A673 (cell line): ENCODE results near the gene SLC25A1. TPM values are rescaled to one million over a fixed set of nuclear protein-coding genes. Genes with fewer than 3 reads are reported as not detected.
"Not testable (repeated sequence)": the region's sequence is repeated elsewhere in the genome, so short reads cannot be mapped to it uniquely, and the experiment has no call there.

Source experiments
- BruUV-seq: library from RNA; stranded (reverse); fragments of 400-500 nt; replicated peaks from 2 replicates; lab custom pipeline; 2021; lab: Mats Ljungman, UMichigan
- CTCF ChIA-PET: fragments of 300-600 bp; sonication (Branson Sonifier 250); formaldehyde crosslinking; loops from one replicate; lab custom pipeline; 2022; ENCODE audit warnings: antibody characterized with exemption; lab: Charles Lee
- POLR2A ChIA-PET: fragments of 300-600 bp; sonication (Branson Sonifier 250); formaldehyde crosslinking; loops from one replicate; lab custom pipeline; 2022; ENCODE audit warnings: antibody characterized with exemption; ENCODE audit not compliant: low non-redundant PET; lab: Charles Lee
- DNase-seq: peaks from one replicate; pipeline ENCODE4 v3.0.0-alpha.2; 2015; ENCODE audit warnings: low spot score
- H3K27ac ChIP-seq: fragments of 200-600 bp; sonication (generic); 2 replicates; pipeline ENCODE4 v1.5.1; 2016; ENCODE audit warnings: mixed run types, low read depth, mild to moderate bottlenecking, mixed read lengths, antibody characterized with exemption, low read length; ENCODE audit not compliant: poor library complexity, severe bottlenecking
- H3K27me3 ChIP-seq: fragments of 200-600 bp; sonication (generic); replicated peaks from 2 replicates; pipeline ENCODE4 v1.6.1; 2017; ENCODE audit warnings: mixed run types, low read depth, mild to moderate bottlenecking, mixed read lengths, antibody characterized with exemption, low read length; ENCODE audit not compliant: insufficient read depth, poor library complexity
- H3K36me3 ChIP-seq: fragments of 200-600 bp; sonication (generic); 2 replicates; pipeline ENCODE4 v1.6.1; 2016; ENCODE audit warnings: mixed run types, mild to moderate bottlenecking, mixed read lengths, antibody characterized with exemption, low read length; ENCODE audit not compliant: insufficient read depth, poor library complexity, severe bottlenecking
- H3K4me1 ChIP-seq: fragments of 200-600 bp; sonication (generic); 2 replicates; pipeline ENCODE4 v1.6.1; 2017; ENCODE audit warnings: mixed run types, mild to moderate bottlenecking, mixed read lengths, antibody characterized with exemption, low read length; ENCODE audit not compliant: insufficient read depth, poor library complexity, severe bottlenecking
- H3K4me3 ChIP-seq: fragments of 200-600 bp; sonication (generic); 2 replicates; pipeline ENCODE4 v1.5.1; 2016; ENCODE audit warnings: low read depth, mixed run types, mild to moderate bottlenecking, mixed read lengths, low read length; ENCODE audit not compliant: poor library complexity, severe bottlenecking
- H3K9me3 ChIP-seq: fragments of 200-600 bp; sonication (generic); 2 replicates; pipeline ENCODE4 v1.6.1; 2016; ENCODE audit warnings: mixed run types, low read depth, mild to moderate bottlenecking, mixed read lengths, antibody characterized with exemption, low read length; ENCODE audit not compliant: poor library complexity, severe bottlenecking
- CTCF ChIP-seq: fragments of 300-800, 200-600 bp; sonication (generic); conservative IDR thresholded peaks from 2 replicates; pipeline ENCODE4 v1.5.1; 2017; ENCODE audit warnings: low read depth, mild to moderate bottlenecking, antibody characterized with exemption, low read length, moderate library complexity, mixed read lengths
- EZH2 ChIP-seq: fragments of 200-600 bp; sonication (generic); IDR thresholded peaks from 2 replicates; pipeline ENCODE4 v1.6.1; 2017; ENCODE audit warnings: borderline replicate concordance, low read depth, mild to moderate bottlenecking, mixed read lengths, antibody characterized with exemption, low read length; ENCODE audit not compliant: poor library complexity, severe bottlenecking
- intact Hi-C: fragments of 100-400 bp; cut with micrococcal nuclease; formaldehyde crosslinking; loops from one replicate; pipeline ENCODE4 v1.10.0; 2022; ENCODE audit not compliant: unreplicated experiment
- total RNA-seq: library from RNA; stranded (reverse); gene quantifications from 2 replicates; pipeline ENCODE4 v1.2.3, GENCODE V29; 2021

SLC25A1 gene
- total RNA-seq, 1 experiment from 2014 or later = 91.0 TPM

DNA sequence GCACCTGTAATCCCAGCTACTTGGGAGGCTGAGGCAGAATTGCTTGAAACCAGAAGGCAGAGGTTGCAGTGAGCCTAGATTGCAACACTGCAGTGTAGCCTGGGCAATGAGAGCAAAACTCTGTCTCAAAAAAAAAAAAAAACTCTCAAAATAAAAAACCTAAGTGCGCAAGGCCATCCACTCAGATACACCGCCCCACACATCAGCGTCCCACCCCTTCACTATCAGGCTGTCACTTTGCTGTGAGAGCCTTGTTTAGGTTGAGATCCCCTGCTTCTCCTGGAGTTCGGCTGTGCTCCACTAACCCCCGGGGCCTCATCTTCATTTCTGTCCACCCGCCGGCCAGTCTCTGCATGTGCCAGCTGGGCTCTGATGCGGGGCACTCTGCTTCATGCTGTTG is 12.1 kb downstream of the SLC25A1 start:
- DNase-seq = no peak
- BruUV-seq = no TSS peak
- intact Hi-C loops = no loop called here
- Histone ChIP-seq H3K27me3 (peaks cover 34% of the 10 kb centered on the region), H3K27ac (no peak overlapping the region), H3K9me3 (no peaks in the 10 kb centered on the region), H3K4me3 (no peak overlapping the region), H3K4me1 (peaks cover 2% of the 10 kb centered on the region), H3K36me3 (no peaks in the 10 kb centered on the region)
- ChIA-PET POLR2A (no interaction called here), CTCF (no interaction called here)
- TF ChIP-seq EZH2 (no peak), CTCF (no peak)

DNA sequence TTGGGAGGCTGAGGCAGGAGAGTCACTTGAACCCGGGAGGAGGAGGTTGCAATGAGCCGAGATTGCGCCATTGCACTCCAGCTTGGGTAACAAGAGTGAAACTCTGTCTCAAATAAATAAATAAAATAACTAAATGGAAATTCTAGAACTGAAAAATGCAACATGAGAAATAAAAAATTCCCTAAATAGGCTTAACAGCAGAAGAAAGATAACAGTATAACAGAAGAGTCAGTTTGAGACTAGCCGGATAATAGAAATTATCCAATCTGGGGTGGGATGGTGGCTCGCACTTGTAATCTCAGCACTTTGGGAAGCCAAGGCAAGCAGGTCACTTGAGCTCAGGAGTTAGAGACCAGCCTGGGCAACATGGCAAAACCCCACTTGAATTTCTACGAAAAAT is 14.1 kb downstream of the SLC25A1 start:
- Histone ChIP-seq H3K36me3 (no peaks in the 10 kb centered on the region), H3K4me3 (no peak overlapping the region), H3K4me1 (peaks cover under 1% of the 10 kb centered on the region), H3K27me3 (peaks cover 29% of the 10 kb centered on the region), H3K9me3 (no peaks in the 10 kb centered on the region), H3K27ac (no peak overlapping the region)
- TF ChIP-seq CTCF (no peak), EZH2 (no peak)
- POLR2A ChIA-PET = no interaction called here
- no TSS peak for BruUV-seq
- CTCF ChIA-PET = no interaction called here
- intact Hi-C loops = no loop called here
- DNase-seq = no peak

DNA sequence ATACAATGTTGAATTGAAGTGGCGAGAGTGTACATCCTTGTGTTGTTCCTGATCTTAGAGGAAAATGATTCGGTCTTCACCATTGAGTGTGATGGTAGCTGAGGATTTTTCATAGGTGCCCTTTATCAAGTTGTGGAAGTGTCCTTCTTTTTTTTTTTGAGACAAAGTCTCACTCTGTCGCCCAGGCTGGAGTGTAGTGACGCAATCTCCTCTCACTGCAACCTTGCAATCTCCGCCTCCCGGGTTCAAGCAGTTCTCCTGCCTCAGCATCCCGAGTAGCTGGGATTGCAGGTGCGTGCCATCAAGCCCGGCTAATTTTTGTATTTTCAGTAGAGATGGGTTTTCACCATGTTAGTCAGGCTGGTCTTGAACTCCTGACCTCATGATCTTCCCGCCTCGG is 19.9 kb downstream of the SLC25A1 start:
- BruUV-seq, H3K27ac ChIP-seq, H3K36me3 ChIP-seq, H3K9me3 ChIP-seq, H3K27me3 ChIP-seq, intact Hi-C loops, H3K4me1 ChIP-seq, POLR2A ChIA-PET, DNase-seq, H3K4me3 ChIP-seq: not testable (repeated sequence)
- CTCF ChIA-PET = interaction anchor here (0.6 kb wide), 1 partner anchor 1373 kb away, joined by 4 read pairs; no protein-coding TSS in a partner anchor

DNA sequence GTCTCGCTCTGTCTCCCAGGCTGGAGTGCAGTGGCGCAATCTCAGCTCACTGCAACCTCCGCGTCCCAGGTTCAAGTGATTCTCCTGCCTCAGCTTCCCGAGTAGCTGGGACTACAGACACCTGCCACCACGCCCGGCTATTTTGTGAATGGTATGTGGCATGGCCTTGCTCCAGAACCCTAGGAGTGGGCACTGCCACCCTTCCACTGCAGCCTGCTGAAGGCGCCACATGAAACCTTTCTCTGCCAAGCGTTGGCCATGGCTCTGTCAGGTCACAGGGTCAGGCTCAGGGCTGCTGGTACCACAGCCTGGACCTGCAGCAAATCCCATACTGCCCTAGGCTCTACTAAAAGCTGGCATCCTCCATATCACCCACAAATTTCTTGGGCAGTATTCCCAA is 22.4 kb downstream of the SLC25A1 start:
- CTCF ChIA-PET, DNase-seq, POLR2A ChIA-PET, H3K4me3 ChIP-seq, H3K9me3 ChIP-seq, H3K27ac ChIP-seq, H3K4me1 ChIP-seq, BruUV-seq, H3K36me3 ChIP-seq, intact Hi-C loops: not testable (repeated sequence)
- H3K27me3 ChIP-seq = peaks cover 26% of the 10 kb centered on the region
